ENCODE results near the gene CCL2.

The CCL2 gene

GRCh38 chr17:34299956-34300577, 45.0 kb downstream of the CCL2 start:
- Histone ChIP-seq H3K27me3 (ENCODE audit: control insufficient read depth in 1 of 2, insufficient read depth in 1 of 2, low read length in 2 of 2) (no peaks in the 10 kb centered on the region), H2AK5ac (ENCODE audit: low read length, severe bottlenecking) (no peak overlapping the region), H4K91ac (ENCODE audit: low read length) (no peak overlapping the region), H3K9ac (ENCODE audit: low read length) (peak overlapping the region; percentile 37), H3K4me1 (ENCODE audit: control insufficient read depth, insufficient read depth, low read depth, low read length) (peaks cover 5% of the 10 kb centered on the region), H3K27ac (ENCODE audit: low read length, poor library complexity, severe bottlenecking) (peak overlapping the region; percentile 55), H3K23ac (ENCODE audit: low read length in 2 of 2) (no peak overlapping the region), H3K4me3 (ENCODE audit: insufficient read depth in 1 of 2, low read depth in 1 of 2, low read length in 2 of 2) (peak overlapping the region in 1 of 2 experiments; percentile 27), H2BK5ac (ENCODE audit: low read depth, low read length, poor library complexity, severe bottlenecking) (no peak overlapping the region), H4K8ac (ENCODE audit: low read length) (no peak overlapping the region), H3K9me3 (ENCODE audit: control insufficient read depth, low read length) (no peaks in the 10 kb centered on the region), H2BK12ac (ENCODE audit: low read length in 2 of 2) (no peak overlapping the region), H3K18ac (ENCODE audit: low read depth in 1 of 2, low read length in 2 of 2) (no peak overlapping the region), H3K36me3 (ENCODE audit: control insufficient read depth in 1 of 2, insufficient read depth in 2 of 2, low read depth in 1 of 2, low read length in 2 of 2) (no peaks in the 10 kb centered on the region), H2BK120ac (ENCODE audit: low read depth, low read length) (no peak overlapping the region), H3K14ac (ENCODE audit: low read length in 2 of 2) (no peak overlapping the region), H3K79me1 (replicated peaks; ENCODE audit: low read length, poor library complexity, severe bottlenecking) (no peaks in the 10 kb centered on the region), H3K4ac (ENCODE audit: low read depth in 1 of 2, low read length in 2 of 2) (no peak overlapping the region), H3K4me2 (ENCODE audit: low read length, poor library complexity, severe bottlenecking) (no peak overlapping the region), H2AFZ (ENCODE audit: low read depth, low read length) (no peak overlapping the region), H2BK15ac (ENCODE audit: low read depth, poor library complexity, severe bottlenecking) (no peak overlapping the region)
- WGBS: 51% methylated on average over 3 of the region's 3 CpGs
- DNase-seq: peak; percentile 41

- H2BK12ac ChIP-seq (ENCODE audit: low read length in 2 of 2): no peak overlapping the region
- DNase-seq: peak; percentile 33
- no peak overlapping the region for H2BK15ac ChIP-seq (ENCODE audit: low read depth, poor library complexity, severe bottlenecking)
- no peak overlapping the region for H3K23ac ChIP-seq (ENCODE audit: low read length in 2 of 2)
- H2AK5ac ChIP-seq (ENCODE audit: low read length, severe bottlenecking): no peak overlapping the region
- H3K79me1 ChIP-seq (replicated peaks; ENCODE audit: low read length, poor library complexity, severe bottlenecking): no peaks in the 10 kb centered on the region
- no peak overlapping the region for H4K91ac ChIP-seq (ENCODE audit: low read length)
- no peak overlapping the region for H2BK120ac ChIP-seq (ENCODE audit: low read depth, low read length)
- peak overlapping the region; percentile 37 for H3K9ac ChIP-seq (ENCODE audit: low read length)
- H3K14ac ChIP-seq (ENCODE audit: low read length in 2 of 2): no peak overlapping the region
- H3K27me3 ChIP-seq (ENCODE audit: control insufficient read depth in 1 of 2, insufficient read depth in 1 of 2, low read length in 2 of 2): no peaks in the 10 kb centered on the region
- H3K27ac ChIP-seq (ENCODE audit: low read length, poor library complexity, severe bottlenecking): peak overlapping the region; percentile 22
- H3K9me3 ChIP-seq (ENCODE audit: control insufficient read depth, low read length): no peaks in the 10 kb centered on the region
- 67% methylated on average over 2 of the region's 3 CpGs for WGBS
- H3K4me3 ChIP-seq (ENCODE audit: insufficient read depth in 1 of 2, low read depth in 1 of 2, low read length in 2 of 2): no peak overlapping the region
- H3K4me1 ChIP-seq (ENCODE audit: control insufficient read depth, insufficient read depth, low read depth, low read length): peaks cover 5% of the 10 kb centered on the region
- H2BK5ac ChIP-seq (ENCODE audit: low read depth, low read length, poor library complexity, severe bottlenecking): no peak overlapping the region
- no peak overlapping the region for H3K4me2 ChIP-seq (ENCODE audit: low read length, poor library complexity, severe bottlenecking)
- no peak overlapping the region for H2AFZ ChIP-seq (ENCODE audit: low read depth, low read length)
- no peaks in the 10 kb centered on the region for H3K36me3 ChIP-seq (ENCODE audit: control insufficient read depth in 1 of 2, insufficient read depth in 2 of 2, low read depth in 1 of 2, low read length in 2 of 2)
- no peak overlapping the region for H4K8ac ChIP-seq (ENCODE audit: low read length)
- no peak overlapping the region for H3K18ac ChIP-seq (ENCODE audit: low read depth in 1 of 2, low read length in 2 of 2)
- H3K4ac ChIP-seq (ENCODE audit: low read depth in 1 of 2, low read length in 2 of 2): no peak overlapping the region
These were observed 45.7 kb downstream of the CCL2 start for GRCh38 chr17:34300652-34301370.

- H3K4me3 ChIP-seq (ENCODE audit: insufficient read depth in 1 of 2, low read depth in 1 of 2, low read length in 2 of 2): no peak overlapping the region
- H2BK120ac ChIP-seq (ENCODE audit: low read depth, low read length): no peak overlapping the region
- no peak overlapping the region for H3K23ac ChIP-seq (ENCODE audit: low read length in 2 of 2)
- no peak overlapping the region for H3K18ac ChIP-seq (ENCODE audit: low read depth in 1 of 2, low read length in 2 of 2)
- H2BK15ac ChIP-seq (ENCODE audit: low read depth, poor library complexity, severe bottlenecking): no peak overlapping the region
- H3K27ac ChIP-seq (ENCODE audit: low read length, poor library complexity, severe bottlenecking): no peak overlapping the region
- H2AK5ac ChIP-seq (ENCODE audit: low read length, severe bottlenecking): no peak overlapping the region
- H4K91ac ChIP-seq (ENCODE audit: low read length): no peak overlapping the region
- H3K9me3 ChIP-seq (ENCODE audit: control insufficient read depth, low read length): no peaks in the 10 kb centered on the region
- no peak overlapping the region for H4K8ac ChIP-seq (ENCODE audit: low read length)
- H3K36me3 ChIP-seq (ENCODE audit: control insufficient read depth in 1 of 2, insufficient read depth in 2 of 2, low read depth in 1 of 2, low read length in 2 of 2): no peaks in the 10 kb centered on the region
- no peak overlapping the region for H3K14ac ChIP-seq (ENCODE audit: low read length in 2 of 2)
- no peak overlapping the region for H2BK5ac ChIP-seq (ENCODE audit: low read depth, low read length, poor library complexity, severe bottlenecking)
- no peak overlapping the region for H3K9ac ChIP-seq (ENCODE audit: low read length)
- no peak for DNase-seq
- H3K27me3 ChIP-seq (ENCODE audit: control insufficient read depth in 1 of 2, insufficient read depth in 1 of 2, low read length in 2 of 2): no peaks in the 10 kb centered on the region
- H3K4me2 ChIP-seq (ENCODE audit: low read length, poor library complexity, severe bottlenecking): no peak overlapping the region
- 94% methylated on average over 2 of the region's 2 CpGs for WGBS
- H2AFZ ChIP-seq (ENCODE audit: low read depth, low read length): no peak overlapping the region
- H3K79me1 ChIP-seq (replicated peaks; ENCODE audit: low read length, poor library complexity, severe bottlenecking): no peaks in the 10 kb centered on the region
- peaks cover 5% of the 10 kb centered on the region for H3K4me1 ChIP-seq (ENCODE audit: control insufficient read depth, insufficient read depth, low read depth, low read length)
- no peak overlapping the region for H3K4ac ChIP-seq (ENCODE audit: low read depth in 1 of 2, low read length in 2 of 2)
- no peak overlapping the region for H2BK12ac ChIP-seq (ENCODE audit: low read length in 2 of 2)
These were observed 46.9 kb downstream of the CCL2 start for GRCh38 chr17:34301986-34302385.

- peaks cover 5% of the 10 kb centered on the region for H3K4me1 ChIP-seq (ENCODE audit: control insufficient read depth, insufficient read depth, low read depth, low read length)
- H3K18ac ChIP-seq (ENCODE audit: low read depth in 1 of 2, low read length in 2 of 2): no peak overlapping the region
- H3K27me3 ChIP-seq (ENCODE audit: control insufficient read depth in 1 of 2, insufficient read depth in 1 of 2, low read length in 2 of 2): no peaks in the 10 kb centered on the region
- no peak overlapping the region for H2AFZ ChIP-seq (ENCODE audit: low read depth, low read length)
- no peak overlapping the region for H4K8ac ChIP-seq (ENCODE audit: low read length)
- no peak overlapping the region for H3K4me3 ChIP-seq (ENCODE audit: insufficient read depth in 1 of 2, low read depth in 1 of 2, low read length in 2 of 2)
- no peaks in the 10 kb centered on the region for H3K9me3 ChIP-seq (ENCODE audit: control insufficient read depth, low read length)
- H2BK120ac ChIP-seq (ENCODE audit: low read depth, low read length): no peak overlapping the region
- no peak overlapping the region for H3K23ac ChIP-seq (ENCODE audit: low read length in 2 of 2)
- H3K27ac ChIP-seq (ENCODE audit: low read length, poor library complexity, severe bottlenecking): no peak overlapping the region
- H2BK5ac ChIP-seq (ENCODE audit: low read depth, low read length, poor library complexity, severe bottlenecking): no peak overlapping the region
- H3K79me1 ChIP-seq (replicated peaks; ENCODE audit: low read length, poor library complexity, severe bottlenecking): no peaks in the 10 kb centered on the region
- no peak for DNase-seq
- no peak overlapping the region for H3K9ac ChIP-seq (ENCODE audit: low read length)
- WGBS: 86% methylated on average over 1 of the region's 1 CpG
- H2BK15ac ChIP-seq (ENCODE audit: low read depth, poor library complexity, severe bottlenecking): no peak overlapping the region
- H2BK12ac ChIP-seq (ENCODE audit: low read length in 2 of 2): no peak overlapping the region
- H3K36me3 ChIP-seq (ENCODE audit: control insufficient read depth in 1 of 2, insufficient read depth in 2 of 2, low read depth in 1 of 2, low read length in 2 of 2): no peaks in the 10 kb centered on the region
- no peak overlapping the region for H3K14ac ChIP-seq (ENCODE audit: low read length in 2 of 2)
- no peak overlapping the region for H2AK5ac ChIP-seq (ENCODE audit: low read length, severe bottlenecking)
- H3K4ac ChIP-seq (ENCODE audit: low read depth in 1 of 2, low read length in 2 of 2): no peak overlapping the region
- H4K91ac ChIP-seq (ENCODE audit: low read length): no peak overlapping the region
- H3K4me2 ChIP-seq (ENCODE audit: low read length, poor library complexity, severe bottlenecking): no peak overlapping the region
These were observed 47.6 kb downstream of the CCL2 start for GRCh38 chr17:34302636-34303035.
